HG03159 (cell line): ENCODE measurements around the gene CBFA2T2.

ENCODE experiments used
- ATAC-seq: cut with Tn5 transposase; IDR thresholded peaks from one replicate; pipeline ENCODE4 v1.9.1; 2021; ENCODE audit warnings: mild to moderate bottlenecking, moderate library complexity; ENCODE audit not compliant: unreplicated experiment

Gene CBFA2T2

DNA sequence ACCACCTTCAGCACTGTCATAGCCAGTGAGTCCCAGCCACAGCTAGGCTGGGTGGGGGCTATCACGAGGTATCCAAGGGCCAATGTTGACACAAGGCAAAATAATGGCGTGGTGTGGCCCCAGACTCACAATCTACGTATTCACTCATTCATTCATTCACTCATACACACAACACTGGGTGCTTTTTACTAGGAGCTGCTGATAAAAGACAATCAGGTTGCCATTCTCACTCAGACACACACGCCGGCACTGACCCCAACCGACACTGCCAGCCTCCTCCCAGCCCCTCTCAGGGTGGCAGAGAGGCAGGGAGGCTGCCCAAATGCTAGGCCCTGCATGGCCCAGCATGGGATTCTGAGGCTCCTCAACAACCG, 170.8 kb downstream of the CBFA2T2 start:
- ATAC-seq, result no peak

- ATAC-seq, result no peak
These were observed 172.3 kb downstream of the CBFA2T2 start, which contains the start of gene C20orf144 for GRCh38 chr20:33662172-33662571. TSS of gene C20orf144 (plus strand) at chr20:33662327. CDS start at chr20:33662346, 19 bp downstream.

GRCh38 chr20:33663161-33664084, 173.5 kb downstream of the CBFA2T2 start:
- no peak for ATAC-seq

DNA sequence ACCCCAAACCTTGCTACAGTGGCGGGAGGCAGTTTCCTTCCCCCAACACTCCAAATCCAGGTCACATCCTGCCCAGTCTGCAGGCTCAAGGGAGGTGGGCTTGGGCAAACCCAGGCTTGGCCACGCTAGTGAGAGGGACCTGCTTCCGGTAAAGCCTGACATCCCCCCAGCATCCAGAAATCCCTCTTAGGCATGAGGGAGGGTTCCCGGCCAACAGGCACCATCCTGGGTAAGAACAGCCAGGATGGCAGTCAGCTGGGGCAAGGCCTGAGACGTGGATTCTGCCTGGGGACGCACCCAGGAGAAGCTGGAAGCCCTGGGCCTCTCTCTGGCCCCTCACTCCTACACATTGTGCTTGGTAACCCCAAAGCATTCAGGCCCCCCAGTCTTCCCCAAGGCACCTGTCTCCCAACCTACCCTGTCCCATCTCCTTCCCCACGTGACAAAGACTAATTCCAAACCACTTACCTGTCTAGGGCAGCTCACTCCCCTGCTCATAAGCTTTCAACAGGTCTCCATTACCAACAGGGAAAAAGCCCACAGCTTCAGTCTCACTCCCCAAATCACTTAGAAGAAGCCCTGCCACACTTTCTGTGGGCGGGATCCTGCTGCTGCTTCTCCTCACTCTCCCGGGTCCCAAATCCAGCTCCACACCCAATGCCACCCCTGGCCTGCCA, 174.3 kb downstream of the CBFA2T2 start:
- no peak for ATAC-seq

DNA sequence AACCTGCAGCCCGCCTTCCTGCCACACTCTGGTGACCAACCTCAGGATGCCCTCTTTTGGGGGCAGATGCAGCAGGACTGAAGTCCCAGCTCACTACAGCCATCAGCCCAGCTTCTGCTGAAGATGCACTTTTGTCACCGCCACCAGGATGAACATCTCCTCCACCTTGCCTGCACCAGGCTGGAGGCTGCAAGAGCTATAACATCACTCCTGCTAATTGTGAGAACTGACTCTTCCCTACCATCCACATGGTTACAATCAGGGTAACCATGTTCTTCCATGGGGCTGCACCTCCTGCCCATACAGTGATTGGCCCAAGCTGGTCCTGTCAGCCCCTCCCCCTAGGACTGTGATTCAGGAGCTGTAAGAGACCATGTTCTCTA, 174.9 kb downstream of the CBFA2T2 start:
- ATAC-seq, result no peak

DNA sequence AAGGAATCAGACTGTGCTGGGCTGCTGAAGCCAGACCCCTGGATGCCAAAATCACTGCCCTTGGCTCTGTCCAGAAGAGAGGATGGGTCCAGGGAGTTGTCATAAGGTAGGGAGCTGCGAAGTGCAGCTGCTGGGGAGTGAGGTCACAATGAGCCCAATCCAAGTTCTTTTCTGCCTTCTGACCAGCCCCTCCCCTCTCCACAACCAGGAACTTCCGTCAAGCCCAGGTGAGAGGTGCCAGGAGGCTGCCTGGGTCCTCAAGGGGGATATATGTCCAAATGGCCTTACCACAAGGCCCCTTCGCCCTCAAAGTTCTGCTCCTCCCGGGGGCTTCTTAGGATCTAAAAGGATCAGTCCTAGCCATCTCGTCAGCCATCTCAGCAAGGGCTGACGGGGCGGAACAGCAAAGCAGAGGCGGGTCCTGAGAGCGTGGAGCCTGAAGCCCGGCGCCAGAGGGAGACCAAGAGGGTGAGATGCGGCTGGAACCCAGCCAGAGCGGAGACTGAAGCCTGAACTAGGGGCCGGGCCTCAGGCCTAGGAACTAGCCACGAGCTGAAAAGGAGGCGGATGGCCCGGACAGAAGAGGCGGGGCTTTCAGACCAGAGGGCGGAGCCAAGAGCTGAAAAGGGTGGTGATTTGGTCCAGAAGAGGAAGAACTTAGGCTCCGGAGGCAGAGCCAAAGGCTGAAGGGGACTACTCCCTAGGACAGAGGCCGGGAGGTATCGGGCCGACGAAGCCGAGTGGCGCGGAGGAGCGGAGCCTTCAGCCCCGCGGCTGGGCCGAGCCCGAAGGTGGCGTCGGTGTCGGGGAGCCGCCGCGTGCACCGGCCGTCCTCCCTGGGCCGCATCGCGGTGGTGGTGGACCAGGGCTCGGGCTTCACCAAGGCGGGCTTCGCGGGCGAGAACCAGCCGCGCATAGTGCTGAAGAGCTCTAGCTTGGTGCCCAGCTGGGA, 176.7 kb downstream of the CBFA2T2 start, which contains the start of gene ACTL10:
Gene ACTL10, plus strand, starts transcription at position 651 of the 952 bp plus-strand sequence. CDS start 555 bp downstream, outside the sequence.
- peak; percentile 62 for ATAC-seq

DNA sequence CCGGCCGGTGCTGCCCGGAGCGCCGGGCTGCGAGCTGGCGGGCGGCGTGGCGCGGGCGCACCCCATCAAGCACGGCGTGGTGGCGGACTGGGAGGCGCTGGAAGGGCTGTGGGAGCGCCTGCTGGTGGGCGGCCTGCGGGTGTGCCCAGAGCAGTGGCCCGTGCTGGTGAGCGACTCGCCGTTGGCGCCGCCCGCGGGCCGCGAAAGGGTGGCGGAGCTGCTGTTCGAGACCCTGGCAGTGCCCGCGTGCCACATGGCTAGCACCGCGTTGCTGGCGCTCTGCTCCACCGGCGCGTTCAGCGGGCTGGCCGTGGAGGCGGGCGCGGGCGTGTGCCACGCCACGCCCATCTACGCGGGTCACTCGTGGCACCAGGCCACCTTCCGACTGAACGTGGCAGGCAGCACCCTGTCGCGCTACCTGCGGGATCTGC, 177.4 kb downstream of the CBFA2T2 start:
- ATAC-seq, result peak; percentile 13

- ATAC-seq, result peak; percentile 44
These were observed 178.0 kb downstream of the CBFA2T2 start for GRCh38 chr20:33667676-33668465.

DNA sequence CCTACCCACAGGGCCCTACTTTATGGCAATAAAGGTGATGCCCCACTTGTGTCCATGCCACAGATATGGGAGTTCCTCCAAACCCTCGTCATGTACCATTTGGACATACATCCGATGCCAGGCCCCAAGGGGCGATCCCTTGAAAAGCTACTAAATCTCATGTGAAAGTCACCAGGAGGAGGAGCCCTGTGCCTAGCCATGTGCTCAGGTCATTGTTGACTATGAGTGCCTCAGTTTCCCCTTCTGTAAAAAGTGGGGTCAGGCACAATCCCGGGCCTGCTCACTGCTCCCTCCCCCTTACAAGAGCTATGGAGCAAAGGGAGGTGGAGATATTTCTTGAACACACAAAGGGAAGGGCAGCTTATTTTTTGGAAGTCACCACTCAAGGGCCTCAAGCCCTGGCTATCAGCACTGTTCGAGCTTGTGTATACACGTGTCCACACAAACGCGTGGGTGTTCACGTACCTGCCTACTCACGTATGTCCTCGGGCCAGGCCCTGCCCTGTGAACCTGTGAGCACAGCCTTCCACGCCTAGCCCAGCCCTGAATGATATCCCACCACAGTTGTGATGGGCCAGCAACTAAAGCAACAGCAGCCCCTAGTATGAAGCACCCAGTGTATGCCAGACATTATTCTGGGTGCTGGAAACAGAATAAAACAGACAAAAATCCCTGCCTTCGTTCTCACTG, 178.7 kb downstream of the CBFA2T2 start:
- ATAC-seq, result no peak

DNA sequence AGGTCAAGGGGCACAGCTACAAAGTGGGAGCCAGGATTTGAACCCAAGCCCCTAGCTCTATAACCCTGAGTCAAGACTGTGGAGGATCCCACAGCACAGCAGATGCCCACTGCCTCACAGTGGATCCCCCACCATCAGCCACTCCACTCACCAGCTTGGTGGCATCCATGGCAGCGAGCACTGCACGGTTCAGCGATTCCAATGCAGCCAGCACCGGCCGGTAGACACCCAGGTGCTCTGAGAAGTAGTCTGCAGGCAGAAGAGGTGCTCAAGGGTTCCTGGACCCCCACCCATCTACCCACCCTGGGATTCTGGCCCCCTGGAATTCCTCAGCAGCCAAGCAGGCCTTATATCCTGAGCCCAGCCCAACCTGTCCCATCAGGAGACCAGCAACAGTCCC, 179.3 kb downstream of the CBFA2T2 start:
- no peak for ATAC-seq

DNA sequence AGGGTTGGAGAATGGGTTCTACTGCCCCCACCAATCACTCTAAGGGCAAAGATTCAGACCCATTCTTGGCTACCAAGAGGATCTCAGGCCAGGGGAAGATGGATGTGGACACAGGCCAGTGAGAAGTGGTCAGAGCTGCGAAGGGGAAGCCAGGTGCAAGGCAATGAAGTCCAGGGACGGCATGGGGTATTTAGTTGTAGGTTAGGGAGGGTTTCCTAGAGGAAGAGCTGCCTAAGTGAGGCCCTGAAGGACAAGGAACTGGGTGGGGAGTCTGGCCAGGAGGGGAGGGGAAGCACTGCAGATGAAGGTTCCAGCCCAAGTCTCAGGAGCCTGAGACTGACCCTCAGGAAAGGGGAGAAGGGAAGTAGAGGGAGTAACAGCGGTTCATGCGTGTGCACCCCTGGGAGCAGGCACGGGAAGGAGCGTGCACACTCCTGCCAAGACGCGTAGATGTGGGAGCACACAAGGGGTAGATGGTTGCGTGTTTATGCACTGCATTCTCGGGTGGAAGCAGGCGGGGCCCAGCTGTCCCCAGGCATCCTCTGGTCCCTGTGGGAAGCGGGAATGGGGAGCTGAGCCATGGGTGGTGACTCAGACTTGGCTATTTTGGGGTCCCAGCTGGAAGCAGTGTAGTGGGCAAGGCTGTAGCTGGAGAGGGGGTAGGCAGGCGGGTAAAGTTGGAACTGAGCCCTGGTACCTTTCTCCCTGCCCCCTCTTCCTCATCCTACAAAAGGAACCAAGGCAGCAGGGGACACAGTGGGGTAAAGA, 180.2 kb downstream of the CBFA2T2 start:
- ATAC-seq, result no peak

DNA sequence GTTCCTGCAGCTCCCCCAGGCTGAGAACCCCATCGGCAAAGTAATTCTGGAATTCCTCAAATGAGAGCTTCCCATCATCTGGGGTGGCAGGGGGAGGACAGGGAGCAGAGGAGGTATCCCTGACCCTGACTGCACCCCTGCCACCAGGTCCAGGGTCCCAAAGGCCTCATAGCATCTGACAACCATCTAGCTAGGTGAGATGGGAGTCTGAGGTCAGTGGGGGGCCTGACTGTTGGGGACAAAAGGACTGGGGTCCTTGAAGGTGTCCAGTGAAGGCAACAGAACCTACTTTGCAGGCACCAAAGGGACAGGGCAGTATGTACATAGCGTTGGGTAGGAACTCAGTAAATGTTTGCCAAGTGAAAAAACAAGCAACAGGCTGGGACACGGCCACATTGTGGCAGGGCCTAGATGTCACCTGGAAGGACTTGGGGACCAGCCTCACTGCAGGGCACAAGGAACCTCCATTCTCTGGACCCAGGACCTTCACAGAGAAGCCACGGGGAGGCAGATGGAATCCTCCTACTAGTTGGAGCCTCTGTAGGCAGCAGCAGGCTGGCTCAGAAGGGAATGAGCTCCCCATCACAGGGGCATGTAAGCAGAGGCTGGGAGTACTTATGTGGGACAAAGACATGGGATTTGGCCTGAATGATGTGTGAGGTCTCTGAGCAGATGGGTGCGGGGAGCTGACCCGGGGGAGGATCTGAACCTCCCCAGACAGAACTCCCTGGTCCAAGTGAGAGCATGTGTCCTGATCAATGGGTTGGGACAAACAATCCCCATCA, 181.0 kb downstream of the CBFA2T2 start:
- no peak for ATAC-seq

- no peak for ATAC-seq
These were observed 181.8 kb downstream of the CBFA2T2 start for GRCh38 chr20:33671573-33672288.

DNA sequence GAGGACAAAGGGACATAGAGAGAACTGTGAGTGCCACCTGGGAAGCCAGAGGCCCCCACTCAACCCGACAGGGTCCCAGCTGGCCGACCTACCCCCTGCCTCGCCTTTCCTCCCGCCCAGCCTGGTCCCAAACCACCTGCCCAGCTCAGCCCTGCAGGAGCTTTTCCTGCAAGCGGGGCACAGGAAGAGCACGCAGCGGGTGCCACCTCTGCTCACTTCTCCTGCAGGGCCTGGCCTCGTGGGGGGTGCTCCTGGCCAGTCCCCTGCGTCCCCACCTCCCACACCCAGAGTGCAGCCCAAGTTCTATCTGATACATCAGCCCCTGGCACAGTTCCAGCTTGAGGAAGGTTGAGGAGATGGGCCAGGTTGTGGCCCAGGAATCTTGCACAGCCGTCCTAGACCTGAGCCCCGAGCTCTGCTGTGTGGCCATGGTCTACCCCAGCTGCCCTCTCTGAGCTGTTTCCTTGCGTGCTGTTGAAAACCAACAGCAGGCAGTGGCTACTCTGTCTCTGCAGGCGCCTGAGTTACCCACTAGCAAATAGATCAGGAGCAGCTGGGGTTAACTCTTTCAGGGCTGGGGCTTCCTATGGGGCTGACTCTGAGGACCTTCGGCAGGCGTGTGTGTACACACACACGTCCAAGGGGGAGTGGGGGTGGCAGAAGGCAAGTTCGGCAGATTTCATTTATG, 182.7 kb downstream of the CBFA2T2 start:
- no peak for ATAC-seq

DNA sequence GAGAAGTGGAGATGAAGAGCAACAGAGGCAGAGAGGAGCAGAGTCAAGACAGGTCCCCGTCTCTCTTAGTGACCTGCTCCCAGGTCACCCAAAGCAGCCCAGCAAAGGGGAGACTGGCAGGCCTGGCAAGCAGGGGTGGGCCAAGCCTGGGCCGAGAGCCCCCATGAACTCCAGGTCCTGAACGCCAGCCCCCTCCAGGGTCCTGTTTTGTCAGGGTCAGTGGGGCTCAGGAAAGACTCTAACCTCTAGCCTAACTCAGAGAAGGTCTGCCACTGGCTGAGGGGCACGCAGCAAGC, 183.2 kb downstream of the CBFA2T2 start:
- ATAC-seq, result no peak

GRCh38 chr20:33673410-33674293, 183.8 kb downstream of the CBFA2T2 start:
- peak; percentile 37 for ATAC-seq
